HG03025 (cell line): ENCODE measurements around the gene ALDH1B1.
A peak's percentile ranks its signal among the peaks of the same experiment; 100 is the strongest.

Experiments used
- ATAC-seq: cut with Tn5 transposase; IDR thresholded peaks from one replicate; pipeline ENCODE4 v1.9.1; 2021; ENCODE audit warnings: mild to moderate bottlenecking, moderate library complexity; ENCODE audit not compliant: unreplicated experiment, low FRiP score

ALDH1B1 gene

DNA sequence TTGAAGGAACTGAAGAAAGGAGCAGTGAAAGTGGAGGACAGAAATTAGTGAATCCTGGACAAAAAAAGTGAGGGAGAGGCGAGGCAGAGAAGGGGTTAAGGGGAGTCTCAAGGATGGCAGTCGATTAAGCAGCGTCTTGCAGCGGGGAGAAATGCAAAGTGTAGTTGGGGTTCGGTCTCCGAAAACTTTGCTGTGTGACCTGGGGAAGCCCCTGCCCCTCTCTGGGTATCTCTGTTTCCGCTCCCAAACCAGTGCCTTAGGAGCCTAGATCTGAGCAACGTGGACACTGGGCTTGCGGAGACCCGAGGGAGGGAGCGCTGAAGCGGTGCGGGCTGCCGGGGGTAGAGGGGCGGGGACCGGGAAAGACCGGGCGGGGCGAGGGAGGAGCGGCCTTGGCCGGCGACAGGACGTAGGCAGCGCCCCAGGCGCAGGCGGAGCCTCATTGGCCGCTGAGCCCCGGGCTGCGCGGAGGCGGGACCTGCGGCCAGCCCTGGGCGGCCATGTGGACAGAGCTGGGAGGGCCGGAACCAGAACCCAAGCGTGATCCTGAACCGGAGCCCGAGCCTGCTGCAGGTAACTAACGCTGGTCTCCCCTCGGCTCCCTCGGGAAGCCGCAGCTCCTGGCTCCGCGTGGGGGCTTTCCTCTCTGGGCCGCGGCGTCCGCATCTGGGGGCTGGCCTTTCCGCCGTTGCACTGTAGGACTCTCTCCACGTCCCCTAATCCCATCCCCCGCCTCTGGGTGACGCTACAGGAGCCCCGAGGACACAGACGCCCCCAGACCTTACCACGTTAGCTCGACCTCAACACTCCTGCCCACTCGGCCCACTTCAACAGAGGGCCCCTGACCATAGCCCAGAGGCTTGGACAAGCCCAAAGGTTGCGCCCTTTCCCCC, at the start of gene ALDH1B1:
Gene ALDH1B1, plus strand, starts transcription at position 468 of the 893 bp plus-strand sequence. CDS start 3,047 bp downstream, outside the sequence.
- peak; percentile 99 for ATAC-seq

DNA sequence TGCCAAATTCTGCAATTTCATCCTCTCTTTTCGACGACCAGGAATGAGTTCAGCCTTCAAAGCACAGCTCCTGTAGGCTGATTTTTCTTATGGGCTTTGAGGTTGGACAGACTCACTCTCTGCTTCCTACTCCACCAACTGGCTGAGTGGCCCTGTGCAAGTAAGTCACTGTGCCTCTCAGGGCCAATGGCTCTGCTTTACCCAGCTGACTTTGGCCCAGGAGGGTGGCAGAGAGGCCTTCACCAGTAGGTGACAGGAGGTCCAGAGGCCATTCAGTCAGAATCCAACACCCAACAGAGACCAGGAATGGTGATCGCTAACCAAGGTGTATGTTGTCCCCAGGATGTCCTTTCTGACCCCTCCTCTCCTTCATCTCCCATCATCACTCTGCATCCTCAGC, 49.5 kb upstream of the ALDH1B1 start:
- ATAC-seq, result no peak

DNA sequence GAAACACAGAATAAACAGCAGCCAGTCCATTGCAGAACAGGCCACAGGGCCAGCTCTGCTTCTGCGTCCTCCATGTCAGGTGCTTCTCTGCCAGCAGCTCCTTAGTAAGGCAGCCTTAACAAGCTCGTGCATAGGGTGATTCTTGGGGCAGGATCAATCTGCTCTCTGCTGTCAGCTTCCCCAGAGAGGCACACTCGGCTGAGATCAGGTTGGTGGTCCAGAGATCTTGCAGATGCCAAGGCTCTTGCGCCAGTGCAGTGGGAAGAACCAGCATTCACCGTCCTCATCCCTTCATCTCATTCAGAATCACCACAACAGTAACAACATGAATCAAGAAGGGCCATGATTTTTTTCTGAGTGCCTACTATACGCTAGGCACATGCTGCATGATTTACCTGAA, 49.0 kb upstream of the ALDH1B1 start:
- ATAC-seq, result no peak

DNA sequence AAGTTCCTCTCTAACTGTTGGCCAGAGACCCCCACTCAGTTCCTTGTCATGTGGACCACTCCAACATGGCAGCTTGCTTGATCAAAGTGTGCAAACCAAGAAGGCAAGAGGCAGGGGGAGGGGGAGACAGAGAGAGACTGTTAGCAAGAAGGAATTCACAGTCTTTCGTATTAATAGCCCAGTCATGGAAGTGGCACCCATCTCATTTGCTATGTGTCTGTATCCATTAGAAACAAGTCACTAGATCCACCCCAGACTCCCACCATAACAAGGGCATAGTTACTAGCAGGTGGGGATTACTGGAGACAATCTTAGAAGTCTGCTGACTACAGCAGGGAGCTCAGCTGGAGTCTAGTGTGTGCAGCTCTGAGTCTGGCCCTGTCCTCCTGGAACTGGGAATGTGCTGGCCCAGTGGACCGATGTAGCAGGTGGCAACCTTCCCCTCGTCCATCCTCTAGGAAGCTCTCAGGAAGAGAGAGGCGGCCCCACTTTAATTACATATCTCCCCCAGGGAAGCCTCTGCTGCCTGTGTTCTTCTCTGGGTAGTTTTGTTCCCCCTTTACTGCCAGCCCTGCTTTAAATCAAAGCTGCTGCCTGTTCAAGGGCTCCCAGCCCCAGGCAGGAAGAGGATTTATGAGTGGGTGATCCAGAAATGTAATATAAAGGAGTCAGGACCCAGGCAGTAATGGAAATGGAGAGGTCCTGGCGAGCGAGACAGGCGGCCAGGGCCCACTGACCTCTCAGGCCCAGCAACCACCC, 47.8 kb upstream of the ALDH1B1 start:
- ATAC-seq, result no peak

DNA sequence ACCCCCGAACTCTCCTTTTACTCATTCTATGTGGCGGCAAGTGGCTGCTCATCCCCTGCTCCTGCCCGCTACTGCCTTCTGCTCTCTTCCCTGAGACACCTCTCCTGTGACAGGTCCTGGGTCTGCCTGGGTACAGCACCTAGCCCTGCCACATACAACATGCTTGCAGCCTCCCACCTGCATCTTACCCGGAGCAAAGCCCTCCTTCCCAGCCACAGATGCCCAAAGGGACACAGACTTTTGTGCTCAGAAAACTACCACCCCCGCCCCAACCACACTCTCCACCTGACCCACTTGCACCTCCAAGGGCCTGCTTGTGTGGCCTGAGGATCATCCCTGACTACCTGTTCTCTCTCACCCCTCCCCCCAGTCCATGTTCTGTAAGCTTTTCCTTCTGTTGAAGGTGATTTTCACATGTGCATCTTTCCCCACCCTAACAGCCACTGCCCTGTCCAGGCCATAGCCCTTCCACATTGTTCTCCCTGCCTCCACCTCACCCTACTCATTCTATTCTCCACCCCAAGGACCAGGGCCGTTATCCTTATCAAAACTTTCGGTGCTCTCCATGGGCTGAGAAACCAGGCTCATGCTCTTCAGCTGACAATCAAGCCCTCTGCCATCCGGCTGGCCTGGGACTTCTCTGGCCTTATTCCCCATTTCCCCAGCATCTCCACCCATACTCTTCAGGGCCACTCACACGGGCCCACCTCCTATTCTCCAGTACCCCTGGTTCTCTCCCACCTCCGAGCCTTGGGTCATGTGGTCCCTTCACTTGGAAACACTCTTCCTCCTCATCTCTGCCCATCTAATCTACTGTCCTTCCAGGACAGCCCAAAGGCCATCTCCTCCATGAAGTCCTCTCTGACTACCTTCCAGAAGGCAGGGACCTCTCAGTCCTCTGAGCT, 46.4 kb upstream of the ALDH1B1 start:
- ATAC-seq, result no peak

DNA sequence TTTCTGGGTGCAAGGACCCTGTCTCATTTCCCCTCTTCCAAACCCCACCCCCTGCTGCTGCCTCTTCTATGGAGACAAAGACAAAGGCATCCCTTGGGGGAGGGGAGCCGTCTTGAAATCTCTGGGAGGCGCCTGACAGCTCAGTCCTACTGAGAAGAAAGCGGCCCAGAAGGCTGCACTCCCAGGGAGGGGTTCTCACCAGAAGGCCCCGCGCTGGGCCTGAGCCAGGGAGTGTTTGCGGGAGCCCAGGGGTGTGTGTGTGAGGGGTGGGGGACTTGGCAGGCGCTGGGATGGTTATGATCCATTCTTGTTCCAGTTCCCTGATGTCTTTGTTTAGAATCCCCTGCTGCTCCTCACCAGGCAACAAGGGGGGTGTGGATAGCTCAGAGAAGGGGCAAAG, 45.7 kb upstream of the ALDH1B1 start:
- no peak for ATAC-seq

DNA sequence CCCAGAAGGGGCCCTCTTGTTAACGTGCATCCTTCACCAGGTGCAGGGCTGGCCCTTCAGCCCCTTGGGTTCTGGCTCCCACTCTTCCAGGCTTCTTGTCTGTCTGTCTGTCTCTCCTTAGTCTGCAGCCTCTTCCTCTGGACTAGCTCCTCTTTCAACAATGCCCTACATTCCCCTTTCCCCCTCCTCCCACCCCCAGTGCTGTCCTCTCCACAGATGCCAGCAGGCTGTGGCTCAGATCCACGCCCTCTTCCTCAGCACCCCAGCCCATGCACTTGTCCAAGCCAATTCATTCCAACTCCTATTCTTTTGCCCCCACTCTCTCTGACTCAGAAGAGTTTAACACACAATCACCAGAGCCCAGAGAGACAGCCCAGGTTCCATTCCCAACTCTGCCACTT, 45.2 kb upstream of the ALDH1B1 start:
- ATAC-seq, result no peak

DNA sequence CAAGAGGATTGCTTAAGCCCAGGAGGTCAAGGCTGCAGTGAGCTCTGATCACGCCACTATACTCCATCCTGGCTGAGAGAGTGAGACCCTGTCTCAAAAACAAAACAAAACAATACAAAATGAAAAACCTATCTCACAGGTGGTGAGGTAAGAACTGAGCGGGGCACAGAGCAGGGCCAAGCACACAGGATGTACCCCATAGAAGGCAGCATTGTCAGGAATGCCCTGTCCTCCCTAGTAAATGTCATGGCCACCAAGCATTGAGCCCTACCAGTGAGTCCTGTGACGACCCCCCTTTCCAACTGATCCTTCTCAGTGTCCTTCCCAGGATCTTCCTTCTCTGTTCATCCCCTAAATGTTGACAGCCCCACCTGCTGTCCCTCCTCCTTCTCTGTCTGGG, 44.6 kb upstream of the ALDH1B1 start:
- ATAC-seq, result no peak

DNA sequence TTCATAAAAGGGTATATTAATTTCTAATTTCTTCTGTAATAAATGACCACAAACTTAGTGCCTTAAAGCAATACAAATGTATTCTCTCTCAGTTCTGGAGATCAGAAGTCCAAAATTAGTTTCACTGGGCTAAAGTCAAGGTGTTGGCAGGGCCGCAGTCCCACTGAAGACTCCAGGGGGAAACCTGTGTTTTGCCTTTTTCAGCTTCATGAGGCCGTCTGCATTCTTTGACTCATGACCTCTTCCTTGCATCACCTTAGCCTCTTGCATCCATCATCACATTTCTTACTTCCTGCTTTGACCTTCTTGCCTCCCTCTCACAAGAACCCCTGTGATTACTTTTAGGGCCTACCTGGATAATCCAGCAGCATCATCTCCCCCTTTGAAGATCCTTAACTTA, 42.0 kb upstream of the ALDH1B1 start:
- ATAC-seq, result no peak

DNA sequence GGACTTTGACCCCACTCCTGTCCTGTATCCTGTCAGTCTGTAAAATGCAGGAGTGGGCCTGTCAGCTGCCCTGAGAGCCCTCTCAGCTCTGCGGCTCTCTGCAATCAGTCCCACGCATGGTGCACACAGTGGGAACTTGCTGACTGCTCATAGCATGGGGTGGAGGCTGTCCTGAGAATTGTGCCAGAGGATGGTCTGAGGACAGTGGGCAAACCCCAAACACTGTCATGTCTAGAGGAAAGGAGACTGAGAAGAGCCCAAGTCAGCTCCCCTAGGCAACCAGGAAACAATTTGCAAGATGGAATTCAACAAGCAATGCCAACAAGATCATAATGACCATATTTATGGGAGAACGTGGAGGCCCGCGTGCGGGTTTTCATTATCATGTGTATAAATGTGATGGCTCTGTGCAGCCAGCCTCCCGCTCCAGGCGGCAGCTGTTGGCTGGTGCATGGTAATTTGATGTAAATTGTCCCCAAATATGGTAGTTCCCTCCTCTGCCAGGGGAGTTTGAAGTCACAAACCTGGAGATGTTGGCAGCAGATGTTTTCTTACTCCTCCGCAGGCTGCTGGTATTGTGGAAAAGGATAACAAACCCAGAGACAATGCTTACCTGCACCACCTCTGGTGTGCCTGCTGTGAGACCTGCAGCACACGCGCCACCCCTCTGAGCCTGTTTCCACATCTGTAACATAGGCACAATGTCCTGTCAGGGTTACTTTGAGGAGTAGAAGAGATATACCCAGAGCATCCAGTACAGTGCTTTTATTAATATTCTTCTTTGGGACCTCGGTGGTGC, 39.8 kb upstream of the ALDH1B1 start:
- no peak for ATAC-seq

DNA sequence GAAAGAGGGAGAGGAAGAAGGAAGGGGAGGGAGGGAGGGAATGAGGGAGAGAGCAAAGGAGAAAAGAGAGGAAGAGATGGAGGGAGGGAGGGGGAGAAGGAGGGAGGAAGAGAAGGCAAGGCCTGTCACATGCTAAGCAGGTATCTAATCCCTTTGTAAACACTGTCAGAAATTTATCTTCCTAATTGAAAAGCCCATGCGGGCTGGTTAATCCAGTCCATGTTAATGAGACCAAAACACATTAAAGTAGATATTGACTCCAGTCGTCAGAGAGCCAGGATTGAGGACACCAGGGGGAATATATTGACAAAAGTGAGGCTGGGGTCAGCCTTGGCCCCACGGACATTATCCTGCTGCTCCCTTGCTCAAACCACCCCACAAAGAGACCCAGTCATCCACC, 37.4 kb upstream of the ALDH1B1 start:
- ATAC-seq, result no peak

DNA sequence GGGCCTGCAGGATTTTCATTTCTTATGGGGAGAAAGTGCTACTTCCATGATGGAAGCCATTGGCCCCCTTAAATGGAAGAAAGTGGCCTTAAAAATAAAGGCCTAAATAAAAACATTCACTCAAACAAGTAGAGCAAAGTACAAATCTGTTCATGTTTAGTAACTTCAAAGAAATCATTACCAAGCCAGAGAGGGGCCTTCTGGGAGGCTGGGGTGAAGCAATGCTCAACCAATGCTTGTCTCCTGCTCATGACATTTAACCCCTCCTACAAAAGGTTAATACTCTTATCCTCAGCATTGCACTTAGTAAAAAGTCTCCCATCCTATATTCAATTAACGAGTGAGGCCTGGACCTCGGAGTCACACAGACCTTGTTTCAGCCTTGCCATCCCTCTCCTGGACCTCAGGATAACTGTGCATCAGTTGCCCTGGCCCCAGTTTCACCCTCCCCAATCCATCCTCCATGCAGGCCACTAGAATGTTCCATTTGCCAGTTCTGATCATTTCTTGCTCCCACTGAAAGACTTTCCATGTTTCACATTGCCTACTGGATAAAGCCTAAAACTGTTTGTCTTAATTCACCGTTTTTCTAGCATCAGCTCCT, 36.9 kb upstream of the ALDH1B1 start:
- no peak for ATAC-seq

DNA sequence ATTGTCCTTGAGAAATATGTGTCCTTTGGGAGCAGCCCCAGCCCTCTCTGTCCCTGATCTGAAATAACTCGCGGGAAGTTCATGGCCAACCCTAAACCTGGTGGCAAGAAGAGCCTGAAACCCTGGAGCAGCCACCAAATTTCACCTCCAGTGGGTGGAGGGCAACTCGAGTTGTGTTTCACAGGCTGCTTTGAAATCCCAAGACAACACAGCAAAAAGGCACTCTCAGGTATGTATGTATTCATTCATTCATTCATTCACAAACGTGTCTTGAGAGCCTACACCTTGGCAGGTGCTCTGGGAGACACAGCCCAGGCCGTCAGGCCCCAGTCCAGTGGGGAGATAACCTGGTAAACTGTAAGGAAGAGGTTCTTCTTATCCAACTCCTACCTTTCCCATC, 35.7 kb upstream of the ALDH1B1 start:
- no peak for ATAC-seq

DNA sequence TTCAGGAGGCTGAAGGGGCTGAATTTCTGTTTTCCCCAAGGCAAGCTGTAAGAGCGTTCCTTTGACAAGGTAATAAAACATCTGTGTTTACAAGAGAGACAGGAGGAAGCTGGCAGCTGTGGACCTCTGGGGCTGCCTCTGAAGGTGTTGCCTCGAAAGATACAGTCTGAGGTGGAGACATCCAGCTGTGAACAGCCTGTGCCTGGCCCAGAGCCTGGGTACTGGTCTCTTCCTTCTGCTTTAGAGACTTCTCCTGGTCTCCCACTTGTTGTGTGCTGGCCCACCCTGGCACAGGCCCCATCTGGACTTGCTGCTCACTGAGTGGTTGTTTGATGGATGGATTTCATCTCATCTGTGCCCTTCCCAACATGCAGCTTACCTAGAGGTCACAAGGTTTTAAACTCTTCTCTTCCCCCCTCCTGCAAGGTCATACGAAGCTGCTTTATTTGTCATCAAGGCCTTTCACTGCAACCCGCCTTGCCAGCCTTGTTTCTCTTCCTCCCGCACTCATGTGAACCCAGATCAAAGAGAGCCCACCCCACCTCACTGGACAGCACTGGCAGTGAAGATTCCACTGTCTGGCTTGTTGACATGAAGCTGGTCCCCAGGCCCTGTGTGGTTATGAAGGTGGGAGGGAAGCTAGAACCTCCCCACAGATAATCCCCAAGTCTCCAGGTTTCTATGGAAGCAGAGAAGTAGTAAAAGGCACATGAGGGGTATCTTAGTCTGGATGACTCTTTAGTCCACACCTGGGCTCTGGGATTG, 35.0 kb upstream of the ALDH1B1 start:
- no peak for ATAC-seq

DNA sequence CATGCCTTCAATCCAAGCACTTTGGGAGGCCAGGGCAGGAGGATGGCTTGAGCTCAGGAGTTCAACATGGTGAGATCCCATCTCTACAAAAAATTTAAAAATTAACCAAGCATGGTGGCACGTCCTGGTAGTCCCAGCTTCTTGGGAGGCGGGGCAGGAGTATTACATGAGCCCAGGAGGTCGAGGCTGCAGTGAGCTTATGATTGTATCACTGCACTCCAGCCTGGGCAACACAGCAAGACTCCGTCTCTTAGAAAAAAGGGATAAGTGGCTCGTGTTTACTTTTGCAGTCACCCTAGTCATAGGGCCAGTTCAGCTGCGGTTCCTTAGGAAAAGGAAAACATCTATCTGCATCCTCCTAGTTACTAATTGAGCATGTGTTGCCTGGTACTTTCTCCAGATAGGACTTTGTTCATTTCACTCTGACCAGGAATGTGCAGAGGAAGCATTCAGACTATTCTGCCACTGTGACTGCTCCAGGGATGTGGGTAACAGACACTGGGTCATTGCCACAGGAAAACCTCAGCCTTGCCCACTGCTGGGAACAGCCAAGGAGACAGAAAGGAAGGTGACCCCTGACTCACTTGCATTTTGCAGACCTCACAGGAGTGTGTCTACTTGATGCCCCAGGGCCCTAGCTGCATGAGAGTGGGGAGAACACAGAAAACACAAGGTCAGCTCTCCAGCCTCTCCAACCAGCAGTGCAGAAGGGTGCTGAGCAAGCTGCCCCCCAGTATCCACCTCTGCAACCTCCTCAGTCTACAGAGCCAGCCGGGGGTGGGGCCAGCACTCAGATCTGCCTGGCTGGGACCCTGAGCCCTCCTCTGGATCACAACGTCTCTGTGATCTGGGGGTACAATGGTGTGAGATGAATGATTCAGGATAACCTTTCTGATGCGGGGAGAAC, 33.9 kb upstream of the ALDH1B1 start:
- no peak for ATAC-seq

DNA sequence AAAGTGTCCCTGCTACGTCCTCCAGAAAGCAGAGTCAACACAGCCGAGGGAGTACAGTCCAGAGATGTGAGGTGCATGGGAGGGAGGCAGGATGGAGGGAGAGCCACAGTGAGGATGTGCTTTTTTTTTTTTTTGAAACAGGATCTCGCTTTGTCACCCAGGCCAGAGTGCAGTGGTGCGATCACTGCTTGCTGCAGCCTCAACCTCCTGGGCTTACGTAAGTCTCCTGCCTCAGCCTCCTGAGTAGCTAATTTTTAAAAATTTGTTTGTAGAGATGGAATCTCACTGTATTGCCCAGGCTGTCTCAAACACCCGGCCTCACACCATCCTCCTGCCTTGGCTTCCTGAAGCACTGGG, 33.2 kb upstream of the ALDH1B1 start:
- no peak for ATAC-seq

DNA sequence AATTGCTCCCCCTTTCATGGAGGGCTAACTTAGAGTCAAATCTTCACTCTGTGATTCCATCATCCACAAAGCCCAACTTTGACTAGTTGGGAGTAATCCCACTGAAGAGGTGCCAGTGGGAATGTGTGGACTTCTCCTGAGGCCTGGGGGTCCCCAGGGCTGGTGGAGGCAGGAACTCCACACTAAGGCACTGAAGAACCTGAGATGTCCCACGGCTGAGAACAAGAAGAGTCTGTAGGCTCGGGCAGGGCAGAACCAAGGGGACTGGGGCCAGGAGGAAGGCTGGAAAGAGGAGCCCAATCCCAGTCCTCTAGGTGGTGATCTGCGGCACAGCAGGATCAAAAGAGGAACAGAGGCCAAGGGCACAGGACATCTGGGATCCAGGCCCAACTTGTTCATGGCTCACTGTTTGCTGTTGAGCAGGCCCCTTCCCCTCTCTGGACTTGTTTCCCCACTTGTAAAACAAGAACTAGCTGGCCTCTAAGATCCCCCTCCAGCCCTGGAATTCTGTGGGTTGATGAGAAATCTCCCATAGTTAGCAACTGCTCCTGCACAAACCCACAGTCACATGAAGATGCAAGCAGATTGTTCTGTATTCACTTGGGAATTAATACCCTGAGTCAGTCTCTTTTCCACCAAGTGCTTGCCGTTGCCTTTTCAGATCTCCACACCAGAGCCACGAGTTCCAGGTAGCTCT, 32.7 kb upstream of the ALDH1B1 start:
- no peak for ATAC-seq
